Stimulated activated CD4-positive, alpha-beta T cell treated with anti-CD3 and anti-CD28 coated beads, TNF-alpha, amount 100 ng/mL, for 24 hours (primary cell): ENCODE results near the gene FLCN.
A peak's percentile ranks its signal among the peaks of the same experiment; 100 is the strongest.
"Not testable (repeated sequence)": the region's sequence is repeated elsewhere in the genome, so short reads cannot be mapped to it uniquely, and the experiment has no call there.

Experiments used
- DNase-seq, 3 experiments: peaks; one replicate each; pipeline ENCODE4 v3.0.0-alpha.2; 2020; ENCODE audit warnings: low read depth in 3 of 3

FLCN gene

GRCh38 chr17:17237026-17237799 is at the start of gene FLCN:
FLCN (minus strand) TSS chr17:17237168; CDS start chr17:17228137, 9,031 bp downstream.
- DNase-seq, result peak; percentile 79 to 89 (median 85)

GRCh38 chr17:17285951-17286350 is 49.0 kb upstream of the FLCN start:
- no peak for DNase-seq

DNA sequence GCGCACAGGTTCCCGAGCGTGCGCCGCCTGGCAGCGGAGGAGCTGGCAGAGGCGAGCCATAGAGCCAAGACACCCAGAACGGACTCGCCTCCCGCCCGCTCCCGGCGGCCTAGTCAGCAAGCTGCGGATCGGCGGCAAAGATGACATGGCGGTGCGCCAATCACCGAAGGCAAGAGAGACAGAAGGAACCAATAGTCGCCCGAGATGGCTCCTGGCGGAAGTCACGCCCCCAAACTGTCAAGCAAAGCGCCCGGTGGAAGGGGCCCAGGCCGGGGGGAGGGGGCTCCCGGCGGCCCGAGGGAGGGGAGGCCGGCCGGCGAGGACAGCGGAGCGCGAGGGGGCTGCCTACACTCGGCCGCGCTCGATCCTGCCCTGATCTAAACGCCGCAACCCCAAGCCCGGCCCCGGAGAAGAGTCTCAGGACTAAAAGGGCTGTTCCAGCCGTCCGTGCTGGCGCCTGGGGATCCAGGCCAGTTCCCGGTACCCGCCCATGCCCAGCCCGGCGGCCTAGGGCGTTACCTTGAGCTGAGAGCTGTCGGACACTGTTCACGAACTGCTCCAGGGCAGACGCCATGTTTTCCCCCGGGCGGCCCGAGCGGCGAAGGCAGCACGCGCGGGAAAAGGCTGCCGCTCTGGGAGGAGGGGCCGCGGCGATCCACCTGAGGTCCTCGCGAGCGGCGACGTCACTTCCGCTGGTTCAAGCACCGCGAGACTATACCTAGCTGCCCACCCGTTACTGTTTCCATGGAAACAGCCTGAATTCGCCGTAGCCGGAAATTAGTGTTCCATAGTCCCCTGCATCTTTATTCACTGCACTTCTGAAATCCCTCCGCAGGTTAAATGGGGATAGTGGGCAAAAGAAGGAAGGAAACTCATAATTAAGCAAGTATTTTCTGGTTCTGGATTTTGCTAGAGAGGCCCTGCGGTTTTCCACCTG is 43.9 kb upstream of the FLCN start, which contains the start of gene COPS3:
Gene COPS3, minus strand, starts transcription at position 634 of the 937 bp plus-strand sequence. Its CDS starts 60 bp downstream, at position 574.
- DNase-seq, result peak; percentile 95 to 97 (median 96)

DNA sequence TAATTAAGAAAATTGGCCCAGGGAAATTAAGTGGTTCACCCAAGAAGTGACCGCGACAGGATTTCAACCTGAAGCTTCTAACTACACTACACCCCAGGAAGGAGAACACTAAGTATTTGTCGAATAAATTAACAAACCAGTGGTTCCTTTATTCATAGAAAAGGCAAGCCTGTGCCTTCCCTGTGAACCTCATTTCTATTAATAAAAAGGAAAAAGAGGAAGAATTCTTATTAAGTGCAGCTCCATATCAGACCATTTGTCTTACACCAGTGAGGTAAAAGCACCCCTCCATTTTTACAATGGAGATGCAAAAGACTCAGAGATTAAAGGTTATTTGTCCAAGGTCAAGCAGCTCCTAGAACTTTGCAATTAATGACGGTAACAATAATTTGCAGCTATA is 42.3 kb upstream of the FLCN start:
- no peak for DNase-seq

DNA sequence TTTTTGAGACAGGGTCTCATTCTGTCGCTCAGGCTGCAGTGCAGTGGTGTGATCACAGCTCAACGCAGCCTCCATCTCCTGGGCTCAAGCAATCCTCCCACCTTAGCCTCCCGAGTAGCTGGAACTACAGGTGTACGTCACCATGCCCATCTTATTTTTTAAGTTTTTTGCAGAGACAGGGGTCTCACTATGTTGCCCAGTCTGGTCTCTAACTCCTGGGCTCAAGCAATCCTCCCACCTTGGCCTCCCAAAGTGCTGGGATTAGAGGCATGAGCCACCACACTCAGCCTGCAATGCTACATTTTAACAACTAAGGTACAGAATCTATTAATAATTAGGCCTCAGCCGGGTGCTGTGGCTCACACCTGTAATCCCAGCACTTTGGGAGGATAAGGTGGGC is 40.5 kb upstream of the FLCN start:
- DNase-seq, result not testable (repeated sequence)

GRCh38 chr17:17275971-17276370 is 39.0 kb upstream of the FLCN start:
- DNase-seq, result no peak

DNA sequence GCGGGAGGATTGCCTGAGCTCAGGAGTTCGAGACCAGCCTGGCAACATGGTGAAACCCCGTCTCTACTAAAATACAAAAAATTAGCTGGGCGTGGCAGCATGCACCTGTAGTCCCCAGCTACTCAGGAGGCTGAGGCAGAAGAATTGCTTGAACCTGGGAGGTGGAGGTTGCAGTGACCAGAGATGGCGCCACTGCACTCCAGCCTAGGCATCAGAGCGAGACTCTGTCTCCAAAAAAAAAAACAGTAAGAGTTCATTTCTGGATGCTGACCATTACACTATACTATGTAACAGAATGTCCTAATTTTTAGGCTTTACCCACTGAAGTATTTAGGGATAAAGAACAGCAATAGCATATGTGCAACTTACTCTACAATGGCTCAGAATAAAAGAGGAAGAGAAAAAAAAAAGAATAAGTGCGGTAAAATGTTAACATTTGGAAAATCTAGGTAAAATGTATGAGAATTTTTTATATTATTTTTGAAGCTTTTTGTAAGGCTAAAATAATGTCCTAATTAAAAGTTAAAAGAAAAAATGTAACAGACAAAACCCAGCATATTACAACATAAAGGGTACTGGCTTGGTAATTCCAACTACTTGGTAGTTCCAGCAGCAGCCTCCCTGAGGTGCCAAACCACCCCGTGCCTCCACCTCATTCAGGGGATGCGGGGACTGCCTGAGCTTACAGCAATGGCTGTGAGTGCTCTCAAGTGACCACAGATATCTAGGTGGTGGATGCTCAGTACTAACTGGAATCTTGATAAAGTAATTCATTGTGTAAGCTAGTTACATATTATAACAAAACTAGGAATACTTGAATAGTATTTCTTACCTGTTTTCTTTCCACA is 33.2 kb upstream of the FLCN start:
- DNase-seq, result peak in 1 of 3 experiments; percentile 9

GRCh38 chr17:17264430-17264829 is 27.5 kb upstream of the FLCN start:
- no peak for DNase-seq

DNA sequence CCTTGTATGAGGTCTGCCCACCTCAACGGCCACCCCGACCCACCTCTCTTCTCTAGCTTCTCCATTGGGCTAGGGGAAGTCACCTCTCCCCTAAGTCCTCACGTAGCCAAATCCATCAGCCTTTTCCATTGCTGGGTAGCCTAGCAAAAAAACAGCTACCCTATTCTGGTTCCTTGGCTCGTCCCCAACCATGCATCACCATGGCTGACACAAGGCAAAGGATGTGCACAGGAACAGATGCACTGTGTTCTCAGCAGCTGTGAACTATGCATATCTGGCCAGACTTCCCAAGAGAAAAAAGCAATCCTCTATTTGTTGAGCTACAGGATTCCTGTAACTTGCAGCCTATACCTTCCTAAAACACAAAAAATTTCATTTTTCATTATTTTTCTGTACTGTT is 22.0 kb upstream of the FLCN start:
- DNase-seq, result no peak

GRCh38 chr17:17258011-17258410 is 21.0 kb upstream of the FLCN start:
- no peak for DNase-seq

GRCh38 chr17:17256316-17256715 is 19.3 kb upstream of the FLCN start:
- DNase-seq, result no peak

DNA sequence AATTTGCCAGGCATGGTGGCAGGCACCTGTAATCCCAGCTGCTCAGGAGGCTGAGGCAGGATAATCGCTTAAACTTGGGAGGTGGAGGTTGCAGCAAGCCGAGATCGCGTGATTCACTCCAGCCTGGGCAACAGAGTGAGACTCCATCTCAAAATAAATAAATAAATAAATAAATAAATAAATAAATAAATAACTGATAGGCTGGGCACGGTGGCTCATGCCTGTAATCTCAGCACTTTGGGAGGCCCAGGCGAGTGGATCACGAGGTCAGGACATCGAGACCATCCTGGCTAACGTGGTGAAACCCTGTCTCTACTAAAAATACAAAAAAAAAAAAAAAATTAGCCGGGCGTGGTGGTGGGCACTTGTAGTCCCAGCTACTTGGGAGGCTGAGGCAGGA is 18.7 kb upstream of the FLCN start:
- not testable (repeated sequence) for DNase-seq

GRCh38 chr17:17254036-17254435 is 17.1 kb upstream of the FLCN start:
- DNase-seq, result no peak

GRCh38 chr17:17253406-17253805 is 16.4 kb upstream of the FLCN start:
- no peak for DNase-seq

DNA sequence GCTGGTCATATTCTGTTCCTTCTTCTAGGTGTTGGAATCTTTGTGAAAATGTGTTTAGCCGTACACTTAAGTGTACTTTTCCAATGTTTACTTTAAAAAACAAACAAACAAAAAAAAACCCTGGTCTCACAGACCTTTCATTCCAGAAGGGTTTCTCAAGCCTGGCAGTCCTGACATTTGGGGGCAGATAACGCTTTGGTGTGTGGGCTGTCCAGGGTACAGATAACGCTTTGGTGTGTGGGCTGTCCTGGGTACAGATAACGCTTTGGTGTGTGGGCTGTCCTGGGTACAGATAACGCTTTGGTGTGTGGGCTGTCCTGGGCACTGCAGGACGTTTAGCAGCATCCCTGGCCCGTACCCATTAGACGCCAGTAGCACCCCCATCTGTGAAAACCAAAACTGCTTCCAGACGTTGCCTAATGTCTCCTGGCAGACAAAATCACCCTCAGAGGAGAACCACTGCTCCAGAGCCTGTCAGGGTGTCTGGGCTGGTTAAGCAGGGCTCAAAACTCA is 15.2 kb upstream of the FLCN start:
- no peak for DNase-seq

GRCh38 chr17:17246879-17247278 is 9.9 kb upstream of the FLCN start:
- DNase-seq, result no peak

- DNase-seq, result no peak
These were observed 6.2 kb upstream of the FLCN start for GRCh38 chr17:17243163-17243562.

DNA sequence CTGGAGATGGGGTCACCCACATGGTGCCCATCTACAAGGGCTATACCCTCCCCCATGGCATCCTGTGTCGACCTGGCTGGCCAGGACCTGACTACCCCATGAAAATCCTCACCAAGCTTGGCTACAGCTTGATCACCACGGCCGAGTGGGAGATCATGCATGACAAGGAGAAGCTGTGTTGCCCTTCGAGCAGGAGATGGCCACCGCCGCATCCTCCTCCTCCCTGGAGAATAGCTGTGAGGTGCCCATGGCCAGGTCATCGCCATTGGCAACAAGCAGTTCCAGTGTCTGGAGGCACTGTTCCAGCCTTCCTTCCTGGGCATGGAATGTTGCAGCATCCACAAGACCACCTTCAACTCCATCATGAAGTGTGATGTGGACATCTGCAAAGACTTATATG is 5.3 kb upstream of the FLCN start:
- DNase-seq, result no peak

DNA sequence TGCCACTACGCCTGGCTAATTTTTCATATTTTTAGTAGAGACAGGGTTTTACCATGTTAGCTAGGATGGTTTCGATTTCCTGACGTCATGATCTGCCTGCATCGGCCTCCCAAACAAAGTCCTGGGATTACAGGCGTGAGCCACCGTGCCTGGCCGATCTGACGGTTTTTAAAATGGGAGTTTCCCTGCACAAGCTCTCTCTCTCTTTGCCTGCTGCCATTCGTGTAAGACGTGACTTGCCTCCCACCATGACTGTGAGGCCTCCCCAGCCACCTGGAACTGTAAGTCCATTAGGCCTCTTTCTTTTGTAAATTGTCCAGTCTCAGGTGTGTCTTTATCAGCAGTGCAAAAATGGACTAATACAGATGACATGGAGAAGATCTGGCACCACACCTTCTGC is 4.7 kb upstream of the FLCN start:
- DNase-seq, result no peak

- no peak for DNase-seq
These were observed 2.9 kb upstream of the FLCN start for GRCh38 chr17:17239832-17240231.

- DNase-seq, result no peak
These were observed 508 bp downstream of the FLCN start for GRCh38 chr17:17236295-17237025.
